ENCODE data around the gene ALPL.

GRCh38 chr1:21585037-21585436 lies 75.8 kb downstream of the ALPL start:
- TF ChIP-seq YY1 (IDR thresholded peaks at IDR 0.05; ENCODE audit: insufficient read depth, insufficient read length): no peak
- TF ChIP-seq ZNF274 (IDR thresholded peaks at IDR 0.05; ENCODE audit: low read depth, low read length): no peak
- TF ChIP-seq SUZ12 (IDR thresholded peaks at IDR 0.05; ENCODE audit: extremely low read depth, insufficient read depth, insufficient read length): no peak
